ENCODE data around the gene MRPS6. TPM values are rescaled to one million over a fixed set of nuclear protein-coding genes. Genes with fewer than 3 reads are reported as not detected.
A peak's percentile ranks its signal among the peaks of the same experiment; 100 is the strongest.

The MRPS6 gene
- total RNA-seq, 1 experiment from 2014 or later = 115 TPM

- H3K27ac ChIP-seq (ENCODE audit: low read depth, low read length, poor library complexity, severe bottlenecking) = no peak overlapping the region
- H3K4me1 ChIP-seq (ENCODE audit: insufficient read depth, low read length, poor library complexity, severe bottlenecking) = no peaks in the 10 kb centered on the region
- H3K36me3 ChIP-seq (ENCODE audit: insufficient read depth, low read length, poor library complexity, severe bottlenecking) = no peaks in the 10 kb centered on the region
- no peaks in the 10 kb centered on the region for H3K9me3 ChIP-seq (ENCODE audit: low read depth, low read length, poor library complexity, severe bottlenecking)
- no TSS peak for BruUV-seq (replicated peaks)
- H3K27me3 ChIP-seq (replicated peaks; ENCODE audit: insufficient read depth, low read depth, low read length, poor library complexity) = no peaks in the 10 kb centered on the region
- H3K4me3 ChIP-seq (ENCODE audit: low read depth, low read length, poor library complexity, severe bottlenecking) = no peak overlapping the region
- intact Hi-C loops (cut with micrococcal nuclease; ENCODE audit: unreplicated experiment) = no loop called here
- DNase-seq (ENCODE audit: low spot score) = no peak
- POLR2A ChIA-PET (ENCODE audit: low non-redundant PET) = no interaction called here
- CTCF ChIA-PET = no interaction called here
- no peak for TF ChIP-seq EZH2 (IDR thresholded peaks at IDR 0.05; ENCODE audit: borderline replicate concordance, low read depth, low read length, poor library complexity, severe bottlenecking)
- TF ChIP-seq, protein P1, sequence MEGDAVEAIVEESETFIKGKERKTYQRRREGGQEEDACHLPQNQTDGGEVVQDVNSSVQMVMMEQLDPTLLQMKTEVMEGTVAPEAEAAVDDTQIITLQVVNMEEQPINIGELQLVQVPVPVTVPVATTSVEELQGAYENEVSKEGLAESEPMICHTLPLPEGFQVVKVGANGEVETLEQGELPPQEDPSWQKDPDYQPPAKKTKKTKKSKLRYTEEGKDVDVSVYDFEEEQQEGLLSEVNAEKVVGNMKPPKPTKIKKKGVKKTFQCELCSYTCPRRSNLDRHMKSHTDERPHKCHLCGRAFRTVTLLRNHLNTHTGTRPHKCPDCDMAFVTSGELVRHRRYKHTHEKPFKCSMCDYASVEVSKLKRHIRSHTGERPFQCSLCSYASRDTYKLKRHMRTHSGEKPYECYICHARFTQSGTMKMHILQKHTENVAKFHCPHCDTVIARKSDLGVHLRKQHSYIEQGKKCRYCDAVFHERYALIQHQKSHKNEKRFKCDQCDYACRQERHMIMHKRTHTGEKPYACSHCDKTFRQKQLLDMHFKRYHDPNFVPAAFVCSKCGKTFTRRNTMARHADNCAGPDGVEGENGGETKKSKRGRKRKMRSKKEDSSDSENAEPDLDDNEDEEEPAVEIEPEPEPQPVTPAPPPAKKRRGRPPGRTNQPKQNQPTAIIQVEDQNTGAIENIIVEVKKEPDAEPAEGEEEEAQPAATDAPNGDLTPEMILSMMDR (conservative IDR thresholded peaks at IDR 0.05; ENCODE audit: low read depth, low read length) = no peak
These were observed 8.4 kb upstream of the MRPS6 start for GRCh38 chr21:34065027-34065426.

GRCh38 chr21:34071683-34072082 lies 1.7 kb upstream of the MRPS6 start:
- CTCF ChIA-PET = no interaction called here
- TF ChIP-seq, protein P1 (conservative IDR thresholded peaks at IDR 0.05; ENCODE audit: low read depth, low read length) = no peak
- TF ChIP-seq EZH2 (IDR thresholded peaks at IDR 0.05; ENCODE audit: borderline replicate concordance, low read depth, low read length, poor library complexity, severe bottlenecking) = no peak

GRCh38 chr21:34072145-34073031 lies 990 bp upstream of the MRPS6 start:
- Histone ChIP-seq H3K4me3 (ENCODE audit: low read depth, low read length, poor library complexity, severe bottlenecking) (peak overlapping the region; percentile 56), H3K27me3 (replicated peaks; ENCODE audit: insufficient read depth, low read depth, low read length, poor library complexity) (no peaks in the 10 kb centered on the region), H3K36me3 (ENCODE audit: insufficient read depth, low read length, poor library complexity, severe bottlenecking) (peaks cover 3% of the 10 kb centered on the region), H3K4me1 (ENCODE audit: insufficient read depth, low read length, poor library complexity, severe bottlenecking) (peaks cover 19% of the 10 kb centered on the region), H3K27ac (ENCODE audit: low read depth, low read length, poor library complexity, severe bottlenecking) (peak overlapping the region; percentile 70), H3K9me3 (ENCODE audit: low read depth, low read length, poor library complexity, severe bottlenecking) (no peaks in the 10 kb centered on the region)
- ChIA-PET POLR2A (ENCODE audit: low non-redundant PET) (no interaction called here), CTCF (no interaction called here)
- no peak for DNase-seq (ENCODE audit: low spot score)
- intact Hi-C loops (cut with micrococcal nuclease; ENCODE audit: unreplicated experiment) = no loop called here
- no peak for TF ChIP-seq EZH2 (IDR thresholded peaks at IDR 0.05; ENCODE audit: borderline replicate concordance, low read depth, low read length, poor library complexity, severe bottlenecking)
- TF ChIP-seq, protein P1 (conservative IDR thresholded peaks at IDR 0.05; ENCODE audit: low read depth, low read length) = no peak
- BruUV-seq (replicated peaks) = no TSS peak

More at GRCh38 chr21:34071683-34072082, 1.7 kb upstream of the MRPS6 start:
- Histone ChIP-seq H3K36me3 (ENCODE audit: insufficient read depth, low read length, poor library complexity, severe bottlenecking) (peaks cover 3% of the 10 kb centered on the region), H3K4me1 (ENCODE audit: insufficient read depth, low read length, poor library complexity, severe bottlenecking) (peaks cover 19% of the 10 kb centered on the region), H3K27me3 (replicated peaks; ENCODE audit: insufficient read depth, low read depth, low read length, poor library complexity) (no peaks in the 10 kb centered on the region), H3K4me3 (ENCODE audit: low read depth, low read length, poor library complexity, severe bottlenecking) (no peak overlapping the region), H3K27ac (ENCODE audit: low read depth, low read length, poor library complexity, severe bottlenecking) (no peak overlapping the region), H3K9me3 (ENCODE audit: low read depth, low read length, poor library complexity, severe bottlenecking) (no peaks in the 10 kb centered on the region)
- BruUV-seq (replicated peaks) = no TSS peak
- intact Hi-C loops (cut with micrococcal nuclease; ENCODE audit: unreplicated experiment) = no loop called here
- no peak for DNase-seq (ENCODE audit: low spot score)
- POLR2A ChIA-PET (ENCODE audit: low non-redundant PET) = no interaction called here
